ENCODE results near the gene CCDC86.

- TF ChIP-seq CTCF (IDR thresholded peaks at IDR 0.05) = no peak
- TF ChIP-seq POLR2A (IDR thresholded peaks at IDR 0.05) = no peak
Measured at GRCh38 chr11:60803273-60803936, 38.5 kb upstream of the CCDC86 start.

All from uterus (tissue), 2 donors.